HEK293T (cell line): ENCODE data around the gene CDH6.

Experiments used
- CTCF ChIA-PET: fragments of 350-600 bp; formaldehyde crosslinking; extraction: SDS; loops from one replicate; lab custom pipeline; 2021; ENCODE audit warnings: antibody characterized with exemption, inconsistent platforms; lab: Yijun Ruan, JAX
- POLR2A ChIA-PET: fragments of 350-600 bp; formaldehyde crosslinking; extraction: SDS; loops from one replicate; lab custom pipeline; 2020; ENCODE audit warnings: antibody characterized with exemption, inconsistent platforms; lab: Yijun Ruan, JAX
- DNase-seq: peaks from one replicate; pipeline ENCODE4 v3.0.0; 2012; ENCODE audit warnings: mixed read lengths; ENCODE audit errors: extremely low spot score
- ARNT ChIP-seq: fragments of 450-650 bp; IDR thresholded peaks from 2 replicates; pipeline ENCODE4 v1.6.1; 2017; ENCODE audit warnings: mild to moderate bottlenecking
- BHLHE40 ChIP-seq: fragments of 450-650 bp; IDR thresholded peaks from 2 replicates; pipeline ENCODE4 v1.6.1; 2016; ENCODE audit warnings: mild to moderate bottlenecking, moderate library complexity, borderline replicate concordance
- CTBP1 ChIP-seq: fragments of 450-650 bp; IDR thresholded peaks from 2 replicates; pipeline ENCODE4 v1.6.1; 2016; ENCODE audit warnings: borderline replicate concordance
- ELF4 ChIP-seq: fragments of 450-650 bp; IDR thresholded peaks from 2 replicates; pipeline ENCODE4 v1.6.1; 2017; ENCODE audit warnings: antibody characterized with exemption
- FOXA1 ChIP-seq: fragments of 450-650 bp; IDR thresholded peaks from 2 replicates; pipeline ENCODE4 v1.6.1; 2016; ENCODE audit warnings: mild to moderate bottlenecking
- FOXK2 ChIP-seq: fragments of 450-650 bp; IDR thresholded peaks from 2 replicates; pipeline ENCODE4 v1.6.1; 2016; ENCODE audit warnings: mild to moderate bottlenecking
- FOXM1 ChIP-seq: fragments of 450-650 bp; IDR thresholded peaks from 2 replicates; pipeline ENCODE4 v1.6.1; 2017; ENCODE audit warnings: mild to moderate bottlenecking, borderline replicate concordance
- HDGF ChIP-seq: fragments of 450-650 bp; IDR thresholded peaks from 2 replicates; pipeline ENCODE4 v1.6.1; 2017; ENCODE audit warnings: antibody characterized with exemption, borderline replicate concordance
- L3MBTL2 ChIP-seq: fragments of 450-650 bp; conservative IDR thresholded peaks from 2 replicates; pipeline ENCODE4 v1.6.1; 2016; ENCODE audit warnings: mild to moderate bottlenecking
- LEF1 ChIP-seq: fragments of 450-650 bp; IDR thresholded peaks from 2 replicates; pipeline ENCODE4 v1.6.1; 2017; ENCODE audit warnings: mild to moderate bottlenecking, borderline replicate concordance
- NFRKB ChIP-seq: fragments of 450-650 bp; IDR thresholded peaks from 2 replicates; pipeline ENCODE4 v1.6.1; 2016; ENCODE audit warnings: mild to moderate bottlenecking, moderate library complexity
- SP1 ChIP-seq: fragments of 450-650 bp; IDR thresholded peaks from 2 replicates; pipeline ENCODE4 v1.6.1; 2017
- SUZ12 ChIP-seq: fragments of 450-650 bp; IDR thresholded peaks from 2 replicates; pipeline ENCODE4 v1.6.1; 2016; ENCODE audit warnings: mild to moderate bottlenecking
- TARDBP ChIP-seq: fragments of 450-650 bp; IDR thresholded peaks from 2 replicates; pipeline ENCODE4 v1.6.1; 2016
- ZNF384 ChIP-seq: fragments of 450-650 bp; IDR thresholded peaks from 2 replicates; pipeline ENCODE4 v1.6.1; 2016
- TF ChIP-seq, protein P1 (sequence below): fragments of 450-650 bp; IDR thresholded peaks from 2 replicates; pipeline ENCODE4 v1.6.1; 2016

CDH6 gene

DNA sequence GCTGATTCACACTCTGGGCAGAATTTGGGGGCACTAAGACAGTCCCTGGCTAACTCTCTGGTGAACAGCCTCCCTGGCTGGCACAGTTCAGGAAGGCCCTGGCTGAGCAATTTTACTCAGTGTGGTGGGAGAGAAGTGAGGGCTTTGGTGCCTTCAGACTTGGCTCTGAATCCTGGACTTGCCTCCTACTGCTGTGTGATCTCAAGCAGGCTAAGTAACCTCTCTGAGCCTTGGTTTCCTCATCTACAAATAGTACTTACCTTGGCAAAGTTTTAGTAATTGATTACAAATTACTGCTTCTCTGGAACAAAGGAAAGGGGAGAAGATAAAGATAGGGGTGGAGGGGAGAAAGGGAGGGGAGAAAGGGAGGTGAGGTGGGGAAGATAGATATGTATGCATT lies 184.7 kb downstream of the CDH6 start:
- CTCF ChIA-PET: no interaction called here
- POLR2A ChIA-PET: no interaction called here
- TF ChIP-seq FOXM1: no peak
- TF ChIP-seq ELF4: no peak
- TF ChIP-seq NFRKB: no peak
- no peak for TF ChIP-seq SP1
- no peak for TF ChIP-seq FOXA1
- TF ChIP-seq, protein P1, sequence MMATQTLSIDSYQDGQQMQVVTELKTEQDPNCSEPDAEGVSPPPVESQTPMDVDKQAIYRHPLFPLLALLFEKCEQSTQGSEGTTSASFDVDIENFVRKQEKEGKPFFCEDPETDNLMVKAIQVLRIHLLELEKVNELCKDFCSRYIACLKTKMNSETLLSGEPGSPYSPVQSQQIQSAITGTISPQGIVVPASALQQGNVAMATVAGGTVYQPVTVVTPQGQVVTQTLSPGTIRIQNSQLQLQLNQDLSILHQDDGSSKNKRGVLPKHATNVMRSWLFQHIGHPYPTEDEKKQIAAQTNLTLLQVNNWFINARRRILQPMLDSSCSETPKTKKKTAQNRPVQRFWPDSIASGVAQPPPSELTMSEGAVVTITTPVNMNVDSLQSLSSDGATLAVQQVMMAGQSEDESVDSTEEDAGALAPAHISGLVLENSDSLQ: no peak
- no peak for TF ChIP-seq CTBP1
- no peak for TF ChIP-seq ZNF384
- no peak for TF ChIP-seq TARDBP
- no peak for TF ChIP-seq L3MBTL2
- no peak for TF ChIP-seq LEF1
- TF ChIP-seq BHLHE40: no peak
- TF ChIP-seq ARNT: no peak
- TF ChIP-seq FOXK2: no peak
- no peak for TF ChIP-seq HDGF
- no peak for TF ChIP-seq SUZ12
- DNase-seq: no peak
